Endometrium (tissue), 2 donors: ENCODE results near the gene BEGAIN.

Source experiments
- FAIRE-seq: peaks from 2 replicates; lab custom pipeline; 2012; peaks lifted over from hg19 to GRCh38; lab: Jason Lieb, UNC
- donor health status: control.
- donor health status: control.

The BEGAIN gene

GRCh38 chr14:100536721-100537445, 50.3 kb downstream of the BEGAIN start:
- FAIRE-seq, result no peak

- no peak for FAIRE-seq
These were observed 51.1 kb downstream of the BEGAIN start for GRCh38 chr14:100536121-100536510.

GRCh38 chr14:100535287-100536120, 51.7 kb downstream of the BEGAIN start:
- FAIRE-seq, result no peak

GRCh38 chr14:100534528-100535286, 52.5 kb downstream of the BEGAIN start:
- FAIRE-seq, result no peak

GRCh38 chr14:100533656-100534485, 53.3 kb downstream of the BEGAIN start:
- no peak for FAIRE-seq

- no peak for FAIRE-seq
These were observed 54.1 kb downstream of the BEGAIN start for GRCh38 chr14:100532906-100533655.

GRCh38 chr14:100532154-100532861, 54.9 kb downstream of the BEGAIN start:
- FAIRE-seq, result no peak

- FAIRE-seq, result no peak
These were observed 55.8 kb downstream of the BEGAIN start for GRCh38 chr14:100531152-100532121.

- no peak for FAIRE-seq
These were observed 56.7 kb downstream of the BEGAIN start for GRCh38 chr14:100530270-100531072.

- no peak for FAIRE-seq
These were observed 57.6 kb downstream of the BEGAIN start for GRCh38 chr14:100529561-100530031.

GRCh38 chr14:100528962-100529560, 58.2 kb downstream of the BEGAIN start:
- FAIRE-seq, result no peak

GRCh38 chr14:100526632-100527031, 60.6 kb downstream of the BEGAIN start:
- FAIRE-seq, result no peak

- FAIRE-seq, result no peak
These were observed 61.2 kb downstream of the BEGAIN start for GRCh38 chr14:100526057-100526456.

GRCh38 chr14:100525615-100526014, 61.6 kb downstream of the BEGAIN start:
- FAIRE-seq, result no peak

- FAIRE-seq, result no peak
These were observed 62.3 kb downstream of the BEGAIN start for GRCh38 chr14:100524933-100525243.

- no peak for FAIRE-seq
These were observed 62.8 kb downstream of the BEGAIN start for GRCh38 chr14:100524233-100524932.

GRCh38 chr14:100523843-100524169, 63.4 kb downstream of the BEGAIN start:
- FAIRE-seq, result no peak
